GM21737 (cell line): ENCODE results near the gene CD1D.

ENCODE experiments used
- ATAC-seq: cut with Tn5 transposase; IDR thresholded peaks from one replicate; pipeline ENCODE4 v1.9.1; 2021; ENCODE audit warnings: mild to moderate bottlenecking, moderate library complexity; ENCODE audit not compliant: unreplicated experiment

CD1D gene

GRCh38 chr1:158180741-158181576, at the start of gene CD1D:
CD1D (plus strand) TSS chr1:158180895; CDS start chr1:158181102, 207 bp downstream.
- ATAC-seq, result no peak

- ATAC-seq, result no peak
Observed at GRCh38 chr1:158131217-158131616, 49.5 kb upstream of the CD1D start.

GRCh38 chr1:158140764-158141192, 39.9 kb upstream of the CD1D start:
- no peak for ATAC-seq

DNA sequence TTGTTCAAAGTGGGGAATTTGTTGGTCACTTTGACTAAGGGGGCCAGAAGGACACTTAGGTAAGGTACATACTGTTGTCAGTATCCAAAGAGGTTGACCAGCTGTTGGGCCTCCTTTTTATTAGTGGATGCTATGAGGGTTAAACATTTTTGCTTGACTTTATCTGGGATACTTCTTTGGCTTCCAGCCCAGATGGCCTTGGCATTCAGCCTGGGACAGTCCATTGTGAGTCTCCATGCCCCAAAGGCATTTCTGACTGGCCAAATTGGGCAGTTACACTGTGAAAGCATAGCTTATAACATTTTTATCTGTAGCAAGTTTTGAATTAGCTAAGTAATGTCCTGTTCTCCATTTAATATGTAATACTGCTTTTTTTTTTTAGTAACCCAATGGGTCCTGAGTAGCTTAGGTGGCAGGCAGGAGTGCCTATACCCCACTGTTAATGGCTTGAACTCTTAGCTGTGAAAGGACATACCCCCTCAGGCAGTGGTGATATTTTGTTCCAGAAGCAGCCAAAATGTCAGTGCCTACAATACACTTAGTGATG, 35.4 kb upstream of the CD1D start:
- ATAC-seq, result no peak

GRCh38 chr1:158146165-158146564, 34.5 kb upstream of the CD1D start:
- ATAC-seq, result no peak

DNA sequence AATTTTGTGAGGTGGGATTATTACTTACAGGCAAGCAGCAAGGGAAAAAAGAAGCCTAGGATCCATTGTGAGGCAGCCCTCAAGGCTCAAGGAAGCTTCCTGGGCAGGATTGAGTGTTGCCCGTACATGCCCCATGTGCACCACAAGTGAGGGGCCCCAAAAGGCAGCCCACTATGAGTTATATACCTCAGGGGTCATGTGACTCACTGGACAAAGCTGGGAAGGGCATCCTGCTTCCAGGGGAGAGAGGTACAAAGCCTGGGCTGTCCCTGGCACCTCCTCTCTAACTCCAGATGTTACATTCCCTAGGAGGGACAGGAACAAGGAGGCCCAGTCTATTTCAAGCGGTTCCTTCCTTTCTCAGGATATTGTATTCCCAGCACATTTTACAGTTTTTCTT, 34.0 kb upstream of the CD1D start:
- ATAC-seq, result no peak

- no peak for ATAC-seq
Observed at GRCh38 chr1:158147401-158147800, 33.3 kb upstream of the CD1D start.

DNA sequence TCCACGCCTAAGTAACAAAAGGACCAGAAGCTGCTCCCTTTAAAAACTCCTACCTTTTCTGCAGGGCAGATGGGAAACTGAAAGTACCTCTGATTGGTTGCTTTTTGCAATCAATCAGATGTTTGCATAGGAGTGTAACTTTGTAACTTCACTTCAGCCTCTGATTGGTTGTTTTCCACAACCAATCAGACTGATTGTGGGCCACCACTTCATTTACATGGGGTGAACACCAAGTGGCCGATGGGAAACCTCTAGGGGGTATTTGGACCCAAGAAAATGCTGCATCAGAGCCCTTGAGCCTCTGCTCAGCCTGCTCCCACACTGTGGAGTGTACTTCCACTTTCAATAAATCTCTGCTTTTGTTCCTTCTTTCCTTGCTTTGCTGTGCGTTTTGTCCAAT, 32.8 kb upstream of the CD1D start:
- no peak for ATAC-seq

DNA sequence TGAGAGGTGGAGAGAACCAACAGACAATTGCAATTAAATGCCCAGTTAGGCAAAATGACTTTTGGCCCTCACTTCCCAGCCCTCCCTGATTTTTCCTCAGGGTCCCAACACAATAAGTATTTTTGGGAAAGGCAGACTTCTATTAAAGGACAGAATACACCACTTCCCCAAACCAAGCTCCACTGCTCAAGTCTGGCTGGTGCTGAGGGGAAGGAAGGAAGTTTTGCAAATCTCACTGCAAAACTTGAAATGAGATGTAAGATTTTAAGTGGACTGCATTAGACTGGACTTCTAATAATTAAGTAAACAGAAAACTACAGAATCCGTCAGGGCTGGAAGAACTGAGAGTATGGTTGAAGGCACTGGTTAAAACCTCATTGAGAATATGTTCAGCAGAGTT, 32.2 kb upstream of the CD1D start:
- ATAC-seq, result no peak

DNA sequence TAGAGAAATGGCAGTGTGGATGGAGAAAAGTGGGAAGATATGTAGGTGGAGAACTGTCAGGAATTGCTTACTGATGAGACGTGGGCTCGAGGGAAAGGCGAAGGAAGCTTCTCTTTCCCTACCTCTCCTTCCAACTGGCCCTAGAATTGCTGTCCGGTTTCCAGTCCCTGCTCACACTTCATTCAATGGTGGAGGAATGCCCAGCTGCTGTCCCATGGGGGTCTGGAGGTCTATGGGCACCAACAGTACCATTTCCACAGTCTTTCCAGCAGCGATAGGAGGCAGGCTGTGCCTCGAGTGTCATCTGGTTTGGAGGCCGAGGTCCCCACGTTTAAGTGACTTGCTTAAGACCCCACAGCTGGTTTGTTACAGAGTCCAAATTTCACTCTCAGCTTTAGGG, 31.5 kb upstream of the CD1D start:
- no peak for ATAC-seq

GRCh38 chr1:158149577-158150269, 31.0 kb upstream of the CD1D start:
- ATAC-seq, result no peak

DNA sequence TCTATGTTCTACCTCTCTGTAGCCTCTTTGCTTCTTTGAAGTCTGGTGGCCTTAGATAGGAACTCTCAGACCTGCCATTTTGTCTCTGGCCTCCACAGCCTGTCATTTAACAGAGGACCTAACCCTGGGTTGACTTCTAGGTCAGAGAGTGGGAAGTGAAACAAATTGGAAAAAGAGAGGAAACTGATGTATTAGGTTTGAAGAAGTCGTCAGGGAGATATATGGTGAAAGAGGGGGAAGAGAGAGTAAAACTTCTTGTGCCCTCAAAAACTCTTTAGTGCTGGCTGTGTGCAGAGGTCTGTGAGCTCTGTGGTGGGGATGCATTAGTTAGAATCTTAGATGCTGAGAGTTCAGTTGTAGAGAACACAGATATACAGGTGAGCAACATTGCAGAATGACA, 30.2 kb upstream of the CD1D start:
- no peak for ATAC-seq

- ATAC-seq, result no peak
Observed at GRCh38 chr1:158153179-158153578, 27.5 kb upstream of the CD1D start.

- no peak for ATAC-seq
Observed at GRCh38 chr1:158153746-158154444, 26.8 kb upstream of the CD1D start.

DNA sequence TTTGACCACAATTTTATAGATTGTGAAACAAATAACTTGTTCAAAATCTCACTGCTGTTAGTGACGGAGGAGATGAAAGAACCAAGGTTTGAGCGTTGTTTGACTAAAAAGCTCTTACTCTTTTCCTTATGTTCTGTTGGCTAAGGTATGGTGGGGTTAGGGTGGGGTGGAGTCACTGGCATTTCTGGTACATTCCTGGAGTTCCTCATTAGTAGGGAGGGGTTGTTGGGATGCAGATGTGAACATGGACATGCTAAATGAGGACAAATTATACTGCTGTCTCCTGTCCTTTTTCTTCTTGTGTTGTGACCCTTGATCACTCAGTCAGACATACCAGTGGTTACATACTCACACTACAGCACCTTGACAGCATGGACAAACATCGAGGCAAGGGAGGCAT, 26.2 kb upstream of the CD1D start:
- no peak for ATAC-seq

GRCh38 chr1:158155673-158156072, 25.0 kb upstream of the CD1D start:
- ATAC-seq, result no peak

DNA sequence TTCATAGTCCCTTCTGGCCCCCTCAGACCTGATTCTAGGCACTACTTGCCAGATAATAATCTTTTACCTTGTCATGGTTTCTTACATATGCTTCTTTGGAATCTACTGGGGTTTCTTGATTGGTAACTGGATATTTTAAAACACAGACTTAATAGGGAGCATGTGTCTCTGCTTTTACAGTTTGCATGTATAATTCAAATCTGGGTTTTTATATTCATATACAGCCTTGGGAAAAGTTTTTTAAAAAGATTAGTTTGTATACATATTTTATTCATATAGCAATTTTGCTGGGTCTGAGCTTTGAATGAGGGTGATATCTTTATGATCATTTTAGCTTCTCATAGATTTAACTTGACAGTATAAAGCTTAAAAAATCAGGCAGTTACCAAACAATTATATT, 21.1 kb upstream of the CD1D start:
- ATAC-seq, result no peak

- no peak for ATAC-seq
Observed at GRCh38 chr1:158161446-158161845, 19.2 kb upstream of the CD1D start.

GRCh38 chr1:158163000-158163947, 17.4 kb upstream of the CD1D start:
- ATAC-seq, result peak; percentile 94

- ATAC-seq, result no peak
Observed at GRCh38 chr1:158169105-158169504, 11.6 kb upstream of the CD1D start.
